Coronary artery (tissue), 2 donors: ENCODE results near the gene GPT2.

ENCODE experiments used
- DNase-seq: peaks from one replicate; pipeline ENCODE4 v3.0.0-alpha.2; 2017; ENCODE audit warnings: low spot score
- H3K27ac ChIP-seq, 2 donors: fragments of 200-600 bp; sonication (generic); one replicate each; pipeline ENCODE4 v1.5.1; 2016 to 2019
- H3K4me3 ChIP-seq: fragments of 200-600 bp; sonication (generic); 2 replicates; pipeline ENCODE4 v1.5.1; 2016; ENCODE audit warnings: mild to moderate bottlenecking, moderate library complexity
- TF ChIP-seq, protein P1 (sequence below): fragments of 200-600 bp; sonication (generic); IDR thresholded peaks from one replicate; pipeline ENCODE4 v1.5.1; 2019; ENCODE audit warnings: antibody characterized with exemption

GPT2 gene

DNA sequence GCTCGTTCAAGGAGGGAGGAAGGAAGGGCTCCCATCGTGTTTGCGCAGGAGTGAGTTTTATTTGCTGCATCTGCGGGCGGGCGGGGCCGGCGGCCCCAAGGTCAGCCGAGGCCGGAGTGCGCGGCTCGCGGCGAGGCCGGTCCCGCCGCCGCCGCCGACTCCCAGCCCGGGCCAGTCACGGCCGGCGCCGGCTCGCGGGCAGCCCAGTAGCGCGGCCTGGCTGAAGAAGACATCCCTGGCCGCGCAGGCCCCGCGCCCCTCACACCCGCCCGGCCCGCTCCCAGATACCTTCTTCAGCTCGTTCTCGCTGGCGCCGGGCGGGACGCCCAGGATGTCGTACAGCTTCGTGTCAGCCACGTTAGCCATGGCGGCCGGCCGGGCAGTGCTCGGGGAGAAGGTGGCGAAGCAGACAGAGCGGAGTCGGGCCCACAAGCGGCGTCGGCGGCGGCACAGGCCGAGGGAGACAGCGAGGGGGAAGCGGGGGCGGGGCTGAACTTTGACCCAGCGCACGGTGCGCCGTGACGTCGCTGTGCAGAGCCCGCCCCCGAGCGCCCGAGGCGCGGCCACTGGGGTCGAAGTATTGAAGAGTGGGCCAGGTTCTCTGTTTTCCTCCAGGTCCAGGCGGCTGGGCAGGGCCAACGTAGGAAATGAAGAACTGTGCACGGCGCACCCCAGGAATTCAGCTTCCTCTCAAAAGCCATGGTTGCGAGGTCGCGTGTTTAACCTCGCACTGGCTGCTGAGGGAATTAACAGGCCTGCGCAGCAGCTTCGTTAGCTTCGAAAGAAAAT, 89.2 kb downstream of the GPT2 start, which contains the start of gene DNAJA2:
TSS of gene DNAJA2 (minus strand) at position 468 of the 789 bp plus-strand sequence. CDS start at position 366, 102 bp downstream.
- peak within 1 kb of the TSS; percentile 89 to 96 for H3K27ac ChIP-seq
- TF ChIP-seq, protein P1, sequence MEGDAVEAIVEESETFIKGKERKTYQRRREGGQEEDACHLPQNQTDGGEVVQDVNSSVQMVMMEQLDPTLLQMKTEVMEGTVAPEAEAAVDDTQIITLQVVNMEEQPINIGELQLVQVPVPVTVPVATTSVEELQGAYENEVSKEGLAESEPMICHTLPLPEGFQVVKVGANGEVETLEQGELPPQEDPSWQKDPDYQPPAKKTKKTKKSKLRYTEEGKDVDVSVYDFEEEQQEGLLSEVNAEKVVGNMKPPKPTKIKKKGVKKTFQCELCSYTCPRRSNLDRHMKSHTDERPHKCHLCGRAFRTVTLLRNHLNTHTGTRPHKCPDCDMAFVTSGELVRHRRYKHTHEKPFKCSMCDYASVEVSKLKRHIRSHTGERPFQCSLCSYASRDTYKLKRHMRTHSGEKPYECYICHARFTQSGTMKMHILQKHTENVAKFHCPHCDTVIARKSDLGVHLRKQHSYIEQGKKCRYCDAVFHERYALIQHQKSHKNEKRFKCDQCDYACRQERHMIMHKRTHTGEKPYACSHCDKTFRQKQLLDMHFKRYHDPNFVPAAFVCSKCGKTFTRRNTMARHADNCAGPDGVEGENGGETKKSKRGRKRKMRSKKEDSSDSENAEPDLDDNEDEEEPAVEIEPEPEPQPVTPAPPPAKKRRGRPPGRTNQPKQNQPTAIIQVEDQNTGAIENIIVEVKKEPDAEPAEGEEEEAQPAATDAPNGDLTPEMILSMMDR, result no peak
- H3K4me3 ChIP-seq, result peak within 1 kb of the TSS; percentile 99
- DNase-seq, result peak; percentile 92

DNA sequence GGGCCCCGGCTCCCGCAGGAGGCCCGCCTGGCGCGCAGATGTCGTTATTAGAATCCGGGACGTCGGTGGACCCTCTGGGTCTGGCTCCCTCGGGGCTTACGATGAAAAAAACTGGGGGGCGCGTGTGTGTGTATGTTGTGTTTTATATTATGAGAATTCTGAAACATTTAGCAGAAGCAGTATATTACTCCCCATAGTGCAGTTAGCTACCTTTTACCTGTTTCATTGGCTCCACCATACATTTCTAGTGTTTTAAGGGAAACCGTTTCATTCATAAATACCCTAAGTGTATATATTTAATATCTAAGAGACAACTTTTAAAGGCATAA, 89.8 kb downstream of the GPT2 start:
- TF ChIP-seq, protein P1, result no peak
- Histone ChIP-seq H3K27ac (peak overlapping the region; percentile 89 to 96), H3K4me3 (peak overlapping the region; percentile 99)
- DNase-seq, result no peak

DNA sequence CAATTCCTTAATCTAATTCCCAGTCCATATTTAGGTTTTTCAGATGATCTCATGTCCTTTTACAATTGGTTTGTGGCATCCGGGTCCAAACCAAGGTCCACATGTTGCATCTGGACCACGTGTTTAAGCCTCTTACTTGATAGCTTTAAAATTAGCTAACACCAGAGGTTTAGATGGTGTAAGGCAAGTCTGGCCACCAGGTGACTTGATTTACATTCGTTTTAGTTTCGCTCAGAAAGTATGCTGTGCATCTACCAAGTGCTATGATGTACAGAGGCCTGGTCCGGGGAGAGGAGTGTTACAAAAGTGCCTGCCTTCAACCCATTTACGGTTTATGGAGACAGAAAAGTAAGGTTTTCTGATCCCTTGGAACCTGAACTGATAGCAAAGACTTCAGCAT, 90.2 kb downstream of the GPT2 start:
- Histone ChIP-seq H3K4me3 (peak overlapping the region; percentile 99), H3K27ac (peak overlapping the region; percentile 89 to 96)
- DNase-seq, result no peak
- TF ChIP-seq, protein P1, result no peak

DNA sequence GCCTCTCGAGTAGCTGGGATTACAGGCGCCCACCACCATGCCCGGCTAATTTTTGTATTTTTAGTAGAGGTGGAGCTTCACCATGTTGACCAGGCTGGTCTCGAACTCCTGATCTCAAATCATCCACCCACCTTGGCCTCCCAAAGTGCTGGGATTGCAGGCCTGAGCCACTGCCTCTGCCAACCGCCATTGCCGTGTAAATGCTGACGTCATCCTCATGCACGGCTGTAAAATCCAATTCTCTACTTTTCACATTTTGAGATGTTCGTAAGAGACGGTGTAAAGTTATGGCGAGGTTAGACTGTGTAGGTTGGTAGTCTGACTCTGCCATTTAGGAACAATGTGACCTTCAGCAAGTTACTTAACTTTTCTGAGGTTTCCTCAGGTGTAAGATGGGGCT, 91.0 kb downstream of the GPT2 start:
- Histone ChIP-seq H3K4me3 (no peak overlapping the region), H3K27ac (no peak overlapping the region)
- DNase-seq, result no peak
- TF ChIP-seq, protein P1, result no peak

DNA sequence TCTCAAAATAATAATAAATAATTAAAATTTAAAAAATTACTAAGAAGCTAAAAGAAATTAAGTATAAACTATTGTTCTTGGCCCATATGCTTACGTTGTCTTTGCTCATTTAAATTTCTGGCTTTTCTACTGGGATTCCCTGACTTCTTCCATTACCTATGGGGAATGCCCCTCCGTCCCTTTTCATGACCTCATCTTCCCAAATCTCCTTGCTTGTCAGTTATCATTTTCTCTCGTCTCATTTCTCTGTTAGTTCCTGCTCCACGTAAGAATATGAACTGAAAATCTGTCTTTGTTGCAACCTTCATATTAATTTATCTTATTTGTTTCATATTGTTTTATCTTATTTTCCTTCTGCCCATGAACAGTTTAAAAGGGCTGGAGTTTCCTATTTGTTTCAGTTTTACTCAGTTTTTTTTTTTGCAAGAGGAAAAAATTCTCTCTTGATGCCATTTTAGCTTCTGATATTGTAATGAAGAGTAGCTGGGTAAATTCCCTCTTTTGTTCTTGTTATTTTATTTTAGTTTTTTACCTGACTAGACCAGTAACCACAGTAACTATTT, 91.8 kb downstream of the GPT2 start:
- TF ChIP-seq, protein P1, result no peak
- Histone ChIP-seq H3K27ac (no peak overlapping the region), H3K4me3 (no peak overlapping the region)
- no peak for DNase-seq

DNA sequence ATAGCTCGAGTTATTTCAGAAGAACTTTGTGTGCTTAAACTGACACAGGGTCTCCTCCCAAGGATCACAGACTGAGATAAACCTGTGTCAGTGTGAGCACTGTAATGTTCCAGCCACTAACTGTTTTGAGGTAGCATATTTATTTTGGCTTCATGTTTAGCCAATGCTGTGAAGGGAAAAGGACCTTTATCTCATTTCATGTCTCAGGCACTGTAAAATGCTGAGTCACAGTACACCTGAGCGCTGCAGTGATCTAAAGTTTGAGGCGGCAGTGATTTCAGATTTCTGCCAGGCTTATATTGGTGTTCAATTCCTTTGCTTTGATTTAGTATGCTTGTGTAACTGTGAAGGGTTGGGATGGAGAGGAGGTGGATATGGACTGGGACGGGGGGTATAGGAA, 92.4 kb downstream of the GPT2 start:
- no peak for DNase-seq
- TF ChIP-seq, protein P1, result no peak
- Histone ChIP-seq H3K4me3 (no peak overlapping the region), H3K27ac (no peak overlapping the region)
